ENCODE results near the gene PAWR.

- TF ChIP-seq, protein P1, sequence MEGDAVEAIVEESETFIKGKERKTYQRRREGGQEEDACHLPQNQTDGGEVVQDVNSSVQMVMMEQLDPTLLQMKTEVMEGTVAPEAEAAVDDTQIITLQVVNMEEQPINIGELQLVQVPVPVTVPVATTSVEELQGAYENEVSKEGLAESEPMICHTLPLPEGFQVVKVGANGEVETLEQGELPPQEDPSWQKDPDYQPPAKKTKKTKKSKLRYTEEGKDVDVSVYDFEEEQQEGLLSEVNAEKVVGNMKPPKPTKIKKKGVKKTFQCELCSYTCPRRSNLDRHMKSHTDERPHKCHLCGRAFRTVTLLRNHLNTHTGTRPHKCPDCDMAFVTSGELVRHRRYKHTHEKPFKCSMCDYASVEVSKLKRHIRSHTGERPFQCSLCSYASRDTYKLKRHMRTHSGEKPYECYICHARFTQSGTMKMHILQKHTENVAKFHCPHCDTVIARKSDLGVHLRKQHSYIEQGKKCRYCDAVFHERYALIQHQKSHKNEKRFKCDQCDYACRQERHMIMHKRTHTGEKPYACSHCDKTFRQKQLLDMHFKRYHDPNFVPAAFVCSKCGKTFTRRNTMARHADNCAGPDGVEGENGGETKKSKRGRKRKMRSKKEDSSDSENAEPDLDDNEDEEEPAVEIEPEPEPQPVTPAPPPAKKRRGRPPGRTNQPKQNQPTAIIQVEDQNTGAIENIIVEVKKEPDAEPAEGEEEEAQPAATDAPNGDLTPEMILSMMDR (IDR thresholded peaks at IDR 0.05) = no peak
- no peak for TF ChIP-seq POLR2A (IDR thresholded peaks at IDR 0.05)
- TF ChIP-seq POLR2AphosphoS5 (IDR thresholded peaks at IDR 0.05) = no peak
- TF ChIP-seq EP300 (IDR thresholded peaks at IDR 0.05) = no peak
Observed at GRCh38 chr12:79687711-79688260, 3.0 kb downstream of the PAWR start.
